Kidney epithelial cell (primary cell): ENCODE measurements around the gene FAM184B. TPM values are rescaled to one million over a fixed set of nuclear protein-coding genes. Genes with fewer than 3 reads are reported as not detected.

Experiments used
- DNase-seq: peaks from one replicate; pipeline ENCODE4 v3.0.0-alpha.2; 2010; ENCODE audit warnings: low read depth
- H3K27me3 ChIP-seq: 2 replicates; pipeline ENCODE4 v1.6.0; 2011; ENCODE audit warnings: low read length; ENCODE audit not compliant: control insufficient read depth, insufficient read depth
- H3K36me3 ChIP-seq: 2 replicates; pipeline ENCODE4 v1.5.1; 2011; ENCODE audit warnings: low read length; ENCODE audit not compliant: control insufficient read depth, insufficient read depth
- H3K4me3 ChIP-seq: 2 replicates; pipeline ENCODE4 v1.5.1; 2011; ENCODE audit warnings: low read depth, mild to moderate bottlenecking, control low read depth, low read length
- total RNA-seq: library from RNA; depleted of rRNA; stranded (reverse); fragments of >200 nt; gene quantifications from 2 replicates; pipeline ENCODE4 v1.2.3, GENCODE V29; 2015
- TF ChIP-seq, protein P1 (sequence below): IDR thresholded peaks from 2 replicates; pipeline ENCODE4 v1.5.1; 2011; ENCODE audit warnings: mild to moderate bottlenecking, moderate library complexity, low read length, control low read depth, inconsistent platforms; ENCODE audit not compliant: insufficient read depth, poor library complexity, severe bottlenecking

FAM184B gene
- total RNA-seq, 1 donor from 2014 or later = under 0.01 TPM

DNA sequence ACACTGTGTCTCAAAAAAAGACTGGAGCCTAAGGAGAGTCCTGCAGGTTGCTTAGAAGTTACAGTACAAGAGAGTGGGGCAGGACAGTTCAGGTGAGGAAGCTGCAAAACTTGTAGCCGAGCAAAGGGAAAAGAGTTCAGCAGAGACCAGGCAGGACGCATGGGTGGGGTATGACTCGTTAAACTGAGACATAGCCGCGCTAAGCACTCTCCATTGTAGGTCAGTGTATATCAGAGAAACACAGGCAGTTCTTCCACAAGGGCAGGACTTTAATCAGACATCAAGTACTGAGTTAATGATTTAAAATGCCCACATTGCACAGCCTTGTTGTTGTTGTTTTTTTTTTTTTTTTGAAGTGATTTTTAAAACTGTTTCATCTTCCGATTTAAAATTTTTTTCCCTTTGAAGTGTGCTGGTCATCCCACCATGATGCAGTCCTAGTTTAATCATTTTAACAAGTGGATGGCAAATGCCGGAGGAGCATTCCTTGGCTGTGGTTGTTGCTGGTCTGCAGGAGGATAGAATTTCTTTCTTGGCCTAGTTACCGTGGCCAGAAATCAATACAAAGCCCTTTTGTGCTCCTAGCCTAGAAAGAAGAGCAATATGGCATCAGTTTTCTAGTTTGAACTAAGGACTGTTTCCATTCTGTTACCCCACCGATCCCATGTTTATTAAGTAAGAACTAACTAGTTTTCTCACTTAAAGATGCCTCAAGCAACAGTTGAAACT, 194.2 kb downstream of the FAM184B start:
- TF ChIP-seq, protein P1, sequence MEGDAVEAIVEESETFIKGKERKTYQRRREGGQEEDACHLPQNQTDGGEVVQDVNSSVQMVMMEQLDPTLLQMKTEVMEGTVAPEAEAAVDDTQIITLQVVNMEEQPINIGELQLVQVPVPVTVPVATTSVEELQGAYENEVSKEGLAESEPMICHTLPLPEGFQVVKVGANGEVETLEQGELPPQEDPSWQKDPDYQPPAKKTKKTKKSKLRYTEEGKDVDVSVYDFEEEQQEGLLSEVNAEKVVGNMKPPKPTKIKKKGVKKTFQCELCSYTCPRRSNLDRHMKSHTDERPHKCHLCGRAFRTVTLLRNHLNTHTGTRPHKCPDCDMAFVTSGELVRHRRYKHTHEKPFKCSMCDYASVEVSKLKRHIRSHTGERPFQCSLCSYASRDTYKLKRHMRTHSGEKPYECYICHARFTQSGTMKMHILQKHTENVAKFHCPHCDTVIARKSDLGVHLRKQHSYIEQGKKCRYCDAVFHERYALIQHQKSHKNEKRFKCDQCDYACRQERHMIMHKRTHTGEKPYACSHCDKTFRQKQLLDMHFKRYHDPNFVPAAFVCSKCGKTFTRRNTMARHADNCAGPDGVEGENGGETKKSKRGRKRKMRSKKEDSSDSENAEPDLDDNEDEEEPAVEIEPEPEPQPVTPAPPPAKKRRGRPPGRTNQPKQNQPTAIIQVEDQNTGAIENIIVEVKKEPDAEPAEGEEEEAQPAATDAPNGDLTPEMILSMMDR = no peak
- Histone ChIP-seq H3K27me3 (no peaks in the 10 kb centered on the region), H3K4me3 (no peak overlapping the region), H3K36me3 (peaks cover 2% of the 10 kb centered on the region)
- no peak for DNase-seq

DNA sequence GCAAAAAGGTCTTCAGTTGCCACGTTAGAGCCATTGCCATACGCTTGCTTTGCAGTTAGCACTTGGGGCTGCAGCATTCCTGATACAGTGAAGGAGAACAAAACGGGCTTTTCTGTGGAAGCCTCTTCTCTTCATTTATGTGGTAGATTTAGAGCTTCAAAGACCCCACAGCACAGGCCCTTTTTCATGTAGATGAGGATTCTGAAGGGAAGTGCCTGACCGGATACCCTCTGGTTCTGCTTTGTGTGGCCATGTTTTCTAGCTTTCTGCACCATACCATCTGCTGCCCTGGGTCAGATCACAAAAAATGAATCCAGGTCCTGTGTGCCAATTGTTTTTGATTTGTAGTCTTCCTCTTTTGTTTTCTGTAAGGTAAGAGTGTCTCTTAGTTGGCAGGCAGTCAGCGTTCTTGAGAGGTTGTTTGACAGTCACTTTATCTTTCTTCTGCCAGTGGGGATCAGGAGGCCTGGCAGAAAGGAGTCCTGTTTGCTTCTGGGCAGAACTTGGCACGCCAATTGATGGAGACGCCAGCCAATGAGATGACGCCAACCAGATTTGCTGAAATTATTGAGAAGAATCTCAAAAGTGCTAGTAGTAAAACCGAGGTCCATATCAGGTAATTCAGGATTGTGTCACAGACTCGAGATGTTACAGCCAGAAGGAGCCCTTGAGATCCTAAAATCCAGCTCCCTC, 196.8 kb downstream of the FAM184B start:
- no peak for DNase-seq
- peaks cover 2% of the 10 kb centered on the region for H3K36me3 ChIP-seq

DNA sequence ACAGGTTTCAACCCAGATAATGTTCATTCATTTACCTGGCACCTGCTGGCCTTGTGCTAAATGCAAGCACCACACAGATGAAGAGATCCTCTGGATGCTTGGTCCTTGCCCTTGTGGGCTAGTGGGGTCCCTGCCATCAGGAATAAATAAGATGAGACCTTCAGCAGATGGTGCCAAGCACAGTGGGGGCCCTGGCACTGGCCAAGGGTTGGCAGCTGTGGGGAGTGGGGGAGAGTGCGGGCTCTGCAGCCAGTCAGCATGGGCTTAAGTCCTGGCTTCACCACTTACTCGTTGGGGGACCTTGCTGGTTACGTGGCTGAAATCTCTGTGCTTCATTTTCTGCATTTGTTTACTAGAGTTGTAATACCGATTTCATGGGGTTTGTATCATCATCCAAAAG, 197.5 kb downstream of the FAM184B start:
- TF ChIP-seq, protein P1 = no peak
- Histone ChIP-seq H3K27me3 (no peaks in the 10 kb centered on the region), H3K36me3 (peaks cover 2% of the 10 kb centered on the region), H3K4me3 (no peak overlapping the region)
- no peak for DNase-seq

More for the DNA sequence above, 196.8 kb downstream of the FAM184B start:
- Histone ChIP-seq H3K4me3 (no peak overlapping the region), H3K27me3 (no peaks in the 10 kb centered on the region)
- TF ChIP-seq, protein P1 = no peak

DNA sequence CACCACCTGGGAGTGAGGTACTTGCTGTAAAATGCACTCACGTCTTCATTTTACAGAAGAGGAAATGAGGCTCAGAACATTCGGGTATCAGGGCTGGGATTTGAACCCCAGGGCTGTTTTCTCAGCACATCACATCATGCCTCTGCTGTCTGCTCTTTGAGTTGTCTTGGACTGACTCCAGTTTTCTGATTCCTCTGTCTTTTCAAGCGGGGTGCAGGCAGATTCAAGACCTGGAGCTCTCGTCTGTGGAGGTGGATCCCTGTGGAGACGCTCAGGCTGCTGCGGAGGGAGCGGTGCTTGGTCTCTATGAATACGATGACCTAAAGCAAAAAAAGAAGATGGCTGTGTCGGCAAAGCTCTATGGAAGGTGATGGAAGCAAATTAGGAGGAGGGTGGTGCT, 198.1 kb downstream of the FAM184B start:
- TF ChIP-seq, protein P1 = no peak
- Histone ChIP-seq H3K4me3 (no peak overlapping the region), H3K36me3 (peaks cover 2% of the 10 kb centered on the region), H3K27me3 (no peaks in the 10 kb centered on the region)
- DNase-seq = no peak

DNA sequence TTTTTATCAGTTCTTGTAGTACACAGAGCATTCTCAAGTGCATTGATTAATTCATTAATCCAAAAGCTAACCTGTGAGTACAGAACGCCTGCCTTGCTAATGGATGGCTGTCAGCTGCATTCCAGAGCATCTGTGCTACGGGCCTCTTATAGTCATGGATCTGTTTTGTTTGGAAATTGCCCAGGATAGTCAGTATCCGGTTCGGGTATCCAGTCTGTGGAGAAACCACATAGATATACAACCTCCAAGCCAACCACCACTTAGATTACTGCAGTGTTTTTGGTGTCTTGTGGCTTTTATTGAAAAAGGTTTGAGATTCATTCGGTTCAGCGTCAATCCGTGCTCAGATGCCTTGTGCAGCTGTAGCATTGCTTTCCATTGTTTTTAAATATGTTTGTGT, 200.5 kb downstream of the FAM184B start:
- Histone ChIP-seq H3K27me3 (no peaks in the 10 kb centered on the region), H3K36me3 (peaks cover 2% of the 10 kb centered on the region), H3K4me3 (no peak overlapping the region)
- TF ChIP-seq, protein P1 = no peak
- no peak for DNase-seq

Other genes starting within 250 kb of the FAM184B start
- 52.0 and 66.1 TPM in 2 replicates for gene LAP3, start 204.4 kb downstream of the FAM184B start, total RNA-seq
- gene MED28, start 167.0 kb downstream of the FAM184B start, total RNA-seq = 8.9 and 11.4 TPM in 2 replicates
- gene DCAF16, start 29.1 kb upstream of the FAM184B start, total RNA-seq = 18.7 and 26.8 TPM in 2 replicates
- 2.7 and 6.2 TPM in 2 replicates for gene NCAPG, start 29.4 kb upstream of the FAM184B start, total RNA-seq
- 18.5 and 35.2 TPM in 2 replicates for gene LCORL, start 240.1 kb upstream of the FAM184B start, total RNA-seq